Measurements from ENCODE around the gene GFER. TPM values are rescaled to one million over a fixed set of nuclear protein-coding genes. Genes with fewer than 3 reads are reported as not detected.
A peak's percentile ranks its signal among the peaks of the same experiment; 100 is the strongest.

GFER gene
- total RNA-seq, 1 experiment from 2014 or later: 58.5 TPM

GRCh38 chr16:1982991-1983543 lies 926 bp upstream of the GFER start:
- ATAC-seq: no peak
- DNase-seq (ENCODE audit: low spot score): no peak
- TF ChIP-seq ZNF416 (CRISPR knock-in tag; IDR thresholded peaks at IDR 0.05) (no peak), TEAD1 (CRISPR knock-in tag; IDR thresholded peaks at IDR 0.05) (no peak), E2F1 (CRISPR knock-in tag; IDR thresholded peaks at IDR 0.05) (no peak), MYBL2 (CRISPR knock-in tag; IDR thresholded peaks at IDR 0.05) (peak; percentile 2; the same call in 1 of the 2 replicates), ZBTB21 (CRISPR knock-in tag; IDR thresholded peaks at IDR 0.05; ENCODE audit: borderline replicate concordance) (no peak), ZNF423 (CRISPR knock-in tag; IDR thresholded peaks at IDR 0.05) (no peak), MXD4 (CRISPR knock-in tag; IDR thresholded peaks at IDR 0.05; ENCODE audit: borderline replicate concordance) (no peak), HMGXB4 (CRISPR knock-in tag; IDR thresholded peaks at IDR 0.05) (no peak), GTF2I (CRISPR knock-in tag; conservative IDR thresholded peaks at IDR 0.05) (peak; percentile 39; the same call in 1 of the 2 replicates), AR (CRISPR knock-in tag; IDR thresholded peaks at IDR 0.05) (no peak)
- peaks cover 5% of the 10 kb centered on the region; the same call in 1 of the 2 replicates for H3K36me3 Mint-ChIP-seq
- peak overlapping the region; percentile 69 for H3K4me3 Mint-ChIP-seq
- H3K27ac Mint-ChIP-seq: peak overlapping the region; percentile 80; the same call in 1 of the 2 replicates
- ChIA-PET POLR2A (no interaction called here), CTCF (interaction anchor here (0.7 to 4.4 kb wide), 3 partner anchors 21 to 1602 kb away, joined by 3 to 19 read pairs (median 3); no protein-coding TSS in a partner anchor)
- peaks cover 27% of the 10 kb centered on the region for H3K4me1 Mint-ChIP-seq
- H3K27me3 Mint-ChIP-seq (ENCODE audit: low read depth): peaks cover 39% of the 10 kb centered on the region
- H3K9me3 Mint-ChIP-seq: no peaks in the 10 kb centered on the region

GRCh38 chr16:1984347-1985225 lies 593 bp downstream of the GFER start:
- peak overlapping the region; percentile 63; the same call in 1 of the 2 replicates for H3K27ac Mint-ChIP-seq
- POLR2A ChIA-PET: interaction anchor here (0.5 to 1.3 kb wide), 3 partner anchors 20 to 174 kb away, joined by 3 to 4 read pairs (median 3); partner anchors contain the start of genes RPS2 and TRAF7
- DNase-seq (ENCODE audit: low spot score) (peak; percentile 46), ATAC-seq (no peak)
- H3K36me3 Mint-ChIP-seq: peaks cover 5% of the 10 kb centered on the region; the same call in 1 of the 2 replicates
- H3K9me3 Mint-ChIP-seq: no peaks in the 10 kb centered on the region
- peaks cover 48% of the 10 kb centered on the region for H3K27me3 Mint-ChIP-seq (ENCODE audit: low read depth)
- CTCF ChIA-PET: interaction anchor here (0.8 to 1.8 kb wide), 6 partner anchors 8 to 202 kb away, joined by 3 to 11 read pairs (median 3); partner anchors contain the start of genes NUBP2 and SPSB3
- H3K4me3 Mint-ChIP-seq: peak overlapping the region; percentile 81
- H3K4me1 Mint-ChIP-seq: peaks cover 34% of the 10 kb centered on the region
- TF ChIP-seq ZSCAN18 (CRISPR knock-in tag; IDR thresholded peaks at IDR 0.05) (no peak), AFF4 (CRISPR knock-in tag; IDR thresholded peaks at IDR 0.05; ENCODE audit: borderline replicate concordance) (no peak), E2F5 (CRISPR knock-in tag; IDR thresholded peaks at IDR 0.05) (no peak), OVOL2 (CRISPR knock-in tag; IDR thresholded peaks at IDR 0.05; ENCODE audit: borderline replicate concordance) (no peak), FOXJ3 (CRISPR knock-in tag; IDR thresholded peaks at IDR 0.05; ENCODE audit: borderline replicate concordance) (no peak), NR2C2 (CRISPR knock-in tag; IDR thresholded peaks at IDR 0.05) (no peak), ZNF671 (CRISPR knock-in tag; IDR thresholded peaks at IDR 0.05) (no peak), FOXP1 (CRISPR knock-in tag; IDR thresholded peaks at IDR 0.05; ENCODE audit: borderline replicate concordance) (no peak), FOXK1 (CRISPR knock-in tag; IDR thresholded peaks at IDR 0.05) (0 out of 2 replicates have a peak, but pooled peaks have one; percentile 2)
